OCI-LY3 (cell line): ENCODE measurements around the gene SAMD4A.

Source experiments
- CTCF ChIP-seq: fragments of 200-600, 300-600 bp; sonication (generic); IDR thresholded peaks from 2 replicates; pipeline ENCODE4 v1.5.1; 2014; ENCODE audit warnings: antibody characterized with exemption, low read length, low read depth
- EZH2phosphoT487 ChIP-seq: fragments of 200-600 bp; shearing (Covaris generic); IDR thresholded peaks from 2 replicates; pipeline ENCODE4 v1.6.1; 2018; ENCODE audit warnings: antibody characterized with exemption, mixed run types, low read depth

GRCh38 chr14:54813081-54813480 lies 246.2 kb downstream of the SAMD4A start:
- TF ChIP-seq CTCF = no peak
- TF ChIP-seq EZH2phosphoT487 = no peak
